Bronchial epithelial cell (primary cell): ENCODE results near the gene ABL1. TPM values are rescaled to one million over a fixed set of nuclear protein-coding genes. Genes with fewer than 3 reads are reported as not detected.

ENCODE experiments used
- DNase-seq: peaks from one replicate; pipeline ENCODE4 v3.0.0-alpha.2; 2010; ENCODE audit warnings: low read depth
- FAIRE-seq: peaks from 2 replicates; lab custom pipeline; 2011; peaks lifted over from hg19 to GRCh38; lab: Jason Lieb, UNC
- H3K27me3 ChIP-seq: 2 replicates; pipeline ENCODE4 v1.5.1; 2011; ENCODE audit warnings: low read length; ENCODE audit not compliant: control insufficient read depth, insufficient read depth
- H3K36me3 ChIP-seq: 2 replicates; pipeline ENCODE4 v1.5.1; 2011; ENCODE audit warnings: low read length; ENCODE audit not compliant: control insufficient read depth, insufficient read depth
- H3K4me3 ChIP-seq: 2 replicates; pipeline ENCODE4 v1.5.1; 2011; ENCODE audit warnings: mild to moderate bottlenecking, low read depth, low read length, control low read depth
- CTCF ChIP-seq: IDR thresholded peaks from 2 replicates; pipeline ENCODE4 v1.5.1; 2011; ENCODE audit warnings: mild to moderate bottlenecking, moderate library complexity, low read length, control low read depth, inconsistent platforms; ENCODE audit not compliant: insufficient read depth, severe bottlenecking
- total RNA-seq: library from RNA; depleted of rRNA; stranded (reverse); fragments of >200 nt; gene quantifications from 2 replicates; pipeline ENCODE4 v1.2.1, GENCODE V29; 2014

The ABL1 gene
- total RNA-seq, 1 donor from 2014 or later = 17.6 TPM

GRCh38 chr9:130810609-130811136, 24.4 kb upstream of the ABL1 start:
- DNase-seq = no peak
- Histone ChIP-seq H3K36me3 (no peaks in the 10 kb centered on the region), H3K27me3 (no peaks in the 10 kb centered on the region), H3K4me3 (no peak overlapping the region)
- no peak for TF ChIP-seq CTCF
- FAIRE-seq = no peak

GRCh38 chr9:130815242-130815808, 19.7 kb upstream of the ABL1 start:
- no peak for FAIRE-seq
- TF ChIP-seq CTCF = no peak
- no peak overlapping the region for H3K4me3 ChIP-seq
- no peaks in the 10 kb centered on the region for H3K36me3 ChIP-seq
- peak; percentile 20 for DNase-seq
- no peaks in the 10 kb centered on the region for H3K27me3 ChIP-seq

- FAIRE-seq = no peak
- TF ChIP-seq CTCF = no peak
Measured at GRCh38 chr9:130817914-130818313, 17.1 kb upstream of the ABL1 start.

GRCh38 chr9:130820135-130820738, 14.8 kb upstream of the ABL1 start:
- Histone ChIP-seq H3K4me3 (no peak overlapping the region), H3K36me3 (no peaks in the 10 kb centered on the region), H3K27me3 (no peaks in the 10 kb centered on the region)
- no peak for TF ChIP-seq CTCF
- no peak for DNase-seq
- no peak for FAIRE-seq

More at GRCh38 chr9:130817914-130818313, 17.1 kb upstream of the ABL1 start:
- Histone ChIP-seq H3K36me3 (no peaks in the 10 kb centered on the region), H3K4me3 (no peak overlapping the region), H3K27me3 (no peaks in the 10 kb centered on the region)
- no peak for DNase-seq

GRCh38 chr9:130823435-130823834, 11.6 kb upstream of the ABL1 start:
- Histone ChIP-seq H3K4me3 (no peak overlapping the region), H3K36me3 (no peaks in the 10 kb centered on the region), H3K27me3 (no peaks in the 10 kb centered on the region)
- no peak for DNase-seq
- TF ChIP-seq CTCF = no peak
- FAIRE-seq = no peak
